Activated CD8-positive, alpha-beta memory T cell treated with anti-CD3 and anti-CD28 coated beads for 24 hours (primary cell): ENCODE results near the gene KRTAP3-3.

Experiments used
- DNase-seq: peaks from one replicate; pipeline ENCODE4 v3.0.0-alpha.2; 2020

Gene KRTAP3-3

DNA sequence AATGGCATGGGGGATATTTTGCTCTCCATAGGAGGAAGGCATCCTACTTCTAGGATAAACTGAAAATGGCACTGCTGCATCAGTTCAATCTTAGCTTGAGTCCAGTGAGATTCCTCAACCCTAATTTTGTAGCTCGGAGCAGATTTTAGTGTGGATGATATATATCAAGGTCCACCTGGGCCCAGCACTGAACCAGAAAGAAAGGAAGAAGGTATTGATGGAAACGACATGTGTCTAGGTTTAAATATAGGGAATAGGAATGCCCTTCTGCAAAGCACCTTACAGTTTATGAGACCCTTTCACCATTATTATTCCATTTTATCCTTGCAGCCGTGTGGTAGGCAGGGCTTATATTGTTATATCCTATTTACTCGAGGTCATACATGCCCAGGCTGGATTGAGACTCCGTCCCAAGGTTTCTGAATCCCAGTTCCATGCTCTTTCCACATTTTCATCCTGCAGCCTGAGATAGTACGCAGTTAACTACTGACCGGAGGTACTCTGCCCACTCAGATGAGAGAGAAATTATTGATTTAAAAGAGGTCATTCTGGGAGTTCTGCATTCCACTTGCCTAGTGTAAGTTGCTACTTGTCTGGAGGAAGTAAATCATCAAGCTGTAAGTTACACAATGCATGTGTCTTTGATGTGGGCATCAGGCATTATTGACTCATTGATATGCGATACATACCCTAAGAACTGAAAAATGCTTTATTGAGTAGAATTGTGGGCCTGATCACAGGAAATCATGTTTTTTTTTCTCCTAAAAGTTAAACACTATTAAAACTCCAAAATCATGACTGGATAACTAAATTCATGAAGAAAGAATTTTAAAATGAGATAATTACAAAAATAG is 37.3 kb downstream of the KRTAP3-3 start:
- no peak for DNase-seq

DNA sequence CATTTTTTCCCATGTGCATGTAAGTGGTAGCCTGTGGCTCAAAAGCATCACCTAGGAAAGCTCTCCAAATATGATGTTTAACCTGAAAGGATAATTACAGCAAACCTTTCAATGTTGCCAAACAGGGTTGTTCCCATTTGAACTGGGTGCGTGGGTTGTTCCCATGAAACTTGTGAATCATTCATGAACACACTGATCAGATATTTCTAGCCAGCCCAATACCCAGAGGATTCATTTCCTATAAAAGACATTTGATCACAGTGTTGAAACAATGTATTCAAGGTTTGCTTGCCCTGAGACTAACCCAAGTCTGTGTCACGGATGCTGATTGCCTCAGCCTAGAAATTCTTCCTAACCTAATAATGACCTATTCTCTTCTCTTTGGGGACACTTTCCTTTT is 40.1 kb downstream of the KRTAP3-3 start:
- no peak for DNase-seq

DNA sequence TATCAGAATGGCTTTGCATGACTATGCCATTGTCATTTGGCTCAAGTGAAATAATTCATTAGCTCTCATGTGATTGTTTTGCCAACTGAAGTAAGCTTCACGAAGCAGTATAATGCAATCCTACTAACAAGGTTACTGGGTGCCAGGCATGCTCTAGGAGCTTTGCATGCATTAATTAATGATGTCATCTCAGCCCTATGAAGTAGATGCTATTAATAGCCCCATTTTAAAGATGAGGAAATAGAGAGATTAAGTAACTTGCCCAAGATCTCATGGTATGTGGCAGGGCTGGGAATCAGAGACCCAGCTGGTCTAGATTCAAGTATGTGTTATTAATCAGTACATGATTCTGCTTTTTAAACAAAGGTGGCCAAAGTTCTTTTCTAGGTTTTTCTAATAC is 41.3 kb downstream of the KRTAP3-3 start:
- no peak for DNase-seq

DNA sequence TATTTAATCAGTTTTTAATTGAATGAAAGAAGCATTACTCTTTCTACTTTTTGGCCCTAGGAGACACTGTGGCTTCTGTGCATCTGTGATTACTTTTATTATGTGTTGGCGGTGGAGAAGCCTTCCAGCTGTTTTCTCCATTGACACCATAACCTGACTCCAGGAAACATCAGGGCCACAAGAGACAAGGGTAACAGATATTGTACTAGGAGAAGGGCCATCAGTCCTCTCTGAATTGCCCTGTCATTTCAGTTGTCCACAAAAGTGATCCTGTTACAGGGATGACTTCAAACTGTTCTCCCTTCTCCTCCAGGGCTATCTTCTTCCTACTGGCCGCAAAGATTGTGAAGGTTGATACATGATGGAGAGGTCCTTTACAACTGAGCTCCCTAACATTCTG is 41.8 kb downstream of the KRTAP3-3 start:
- DNase-seq = no peak

DNA sequence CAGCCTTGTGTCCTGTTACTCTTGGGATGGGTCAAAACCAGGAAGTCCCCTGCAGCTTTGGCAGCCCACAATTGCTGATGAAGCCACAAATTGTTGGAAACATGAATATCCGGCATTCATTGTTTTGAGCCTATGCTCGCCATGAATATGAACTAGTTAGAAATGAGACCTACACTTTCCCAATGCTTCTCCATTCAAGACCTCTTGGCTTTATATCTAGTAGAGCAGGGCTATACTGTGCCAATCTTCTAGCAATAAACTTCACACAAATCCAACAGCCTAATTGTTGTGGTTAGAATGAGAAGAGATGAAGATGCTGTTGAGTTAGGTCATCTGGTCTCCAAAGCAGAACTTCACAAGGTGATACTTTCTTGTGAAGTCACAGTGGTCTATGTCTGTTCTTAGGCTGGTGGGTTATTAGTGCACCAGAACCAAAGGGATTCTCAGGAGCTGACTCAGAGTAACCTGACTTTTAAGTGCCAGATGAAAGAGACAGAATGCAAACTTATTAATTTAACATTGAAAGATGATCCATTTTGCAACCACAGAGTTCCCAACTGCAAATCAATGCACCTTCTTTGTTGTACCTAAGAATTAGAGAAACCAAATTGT is 42.8 kb downstream of the KRTAP3-3 start:
- no peak for DNase-seq

DNA sequence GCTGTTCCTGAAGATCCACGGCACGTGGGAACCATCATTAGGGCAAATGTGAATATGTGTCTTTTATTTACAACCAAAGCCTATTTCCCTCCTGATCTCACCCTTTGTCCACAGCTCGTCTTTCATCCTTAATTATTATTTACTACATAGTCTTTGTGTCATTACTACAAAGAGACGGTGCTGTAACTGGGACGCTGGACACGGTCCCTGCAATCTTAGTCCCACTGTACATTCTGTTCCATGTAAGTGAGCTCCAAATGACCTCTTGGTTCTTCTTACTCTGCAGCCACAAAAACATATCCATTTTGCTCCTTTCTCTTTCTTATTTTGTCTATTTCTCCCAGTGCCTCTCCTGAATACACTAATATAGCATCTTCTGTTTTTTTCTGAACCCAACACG is 43.8 kb downstream of the KRTAP3-3 start:
- no peak for DNase-seq

DNA sequence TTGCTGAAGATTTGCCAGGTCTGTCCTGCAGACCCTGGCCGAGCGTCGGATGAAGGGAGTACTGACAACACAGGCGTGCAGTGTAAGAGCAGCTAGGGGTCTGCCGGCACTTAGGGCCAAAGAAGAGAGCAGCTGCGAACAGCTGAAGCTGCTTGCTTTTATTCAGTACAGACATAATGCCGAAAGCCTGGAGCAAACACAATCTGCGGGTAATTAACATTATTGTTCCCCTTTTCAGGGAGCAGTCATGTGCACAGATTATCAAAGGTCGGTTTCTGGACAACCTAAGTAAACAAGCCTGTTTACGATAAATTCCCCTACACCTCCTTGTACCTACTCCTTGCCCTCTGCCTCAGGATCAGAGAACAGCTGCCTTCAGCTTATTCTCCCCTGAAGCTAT is 44.5 kb downstream of the KRTAP3-3 start:
- no peak for DNase-seq

DNA sequence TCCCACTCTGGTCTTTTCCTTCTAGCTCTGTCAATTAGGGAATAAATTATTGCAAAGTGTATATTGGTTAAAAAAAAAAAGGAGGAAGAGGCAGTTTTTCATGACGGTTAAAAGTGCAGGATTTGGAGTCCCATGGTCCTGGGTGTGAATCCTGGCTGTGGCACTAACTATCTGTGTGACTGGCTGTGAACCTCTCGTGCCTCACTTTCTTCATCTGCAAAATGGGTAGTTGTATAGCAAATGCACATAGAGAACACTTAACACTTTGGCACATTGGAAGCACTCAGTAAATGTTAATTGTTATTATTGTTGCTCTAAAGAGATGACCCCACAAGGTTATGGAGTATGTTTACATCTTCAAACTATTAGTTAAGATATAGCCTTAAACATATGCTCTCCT is 46.0 kb downstream of the KRTAP3-3 start:
- no peak for DNase-seq

DNA sequence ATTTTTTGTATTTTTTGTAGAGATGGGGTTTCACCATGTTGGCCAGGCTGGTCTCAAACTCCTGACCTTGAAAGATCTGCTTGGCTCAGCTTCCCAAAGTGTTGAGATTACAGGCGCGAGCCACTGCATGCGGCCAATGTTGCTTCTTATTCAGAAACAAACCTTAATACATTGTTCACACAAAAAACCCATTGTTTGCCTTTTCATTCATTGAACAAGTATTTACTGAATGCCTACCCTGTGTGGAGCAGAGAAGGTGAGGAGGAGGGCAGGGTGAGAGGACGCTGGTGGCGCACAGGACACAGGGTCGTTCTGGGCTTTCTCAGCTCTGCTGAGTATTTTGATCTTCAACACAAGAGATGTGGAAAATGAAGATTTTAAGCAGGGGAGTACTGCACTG is 48.5 kb downstream of the KRTAP3-3 start:
- DNase-seq = no peak

DNA sequence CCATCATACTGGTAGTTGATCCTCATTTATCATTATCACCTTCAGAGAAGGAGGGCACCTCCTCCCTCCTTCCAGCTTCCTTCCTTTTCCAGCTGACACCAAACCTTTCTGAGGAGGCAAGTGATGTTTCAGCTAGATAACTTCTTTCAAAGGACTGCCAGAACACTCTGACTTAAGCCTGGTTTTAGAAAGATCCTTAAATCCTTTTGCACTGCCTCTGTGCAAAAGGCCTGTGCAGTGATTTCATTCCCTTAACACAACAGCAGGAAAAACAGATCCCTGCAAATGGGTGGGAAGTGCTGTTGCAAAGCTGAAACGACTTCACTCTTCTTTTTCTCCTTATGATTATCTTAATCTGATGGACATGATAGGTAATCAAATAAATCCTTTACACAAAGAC is 49.4 kb downstream of the KRTAP3-3 start:
- DNase-seq = no peak
